ENCODE results near the gene BEST4.
"Not testable (repeated sequence)": the region's sequence is repeated elsewhere in the genome, so short reads cannot be mapped to it uniquely, and the experiment has no call there.

BEST4 gene

GRCh38 chr1:44766421-44766820, 21.5 kb downstream of the BEST4 start:
- H3K9me3 Mint-ChIP-seq; H3K4me3 Mint-ChIP-seq; H3K27me3 Mint-ChIP-seq; H3K4me1 Mint-ChIP-seq (ENCODE audit: low read depth in 2 of 2); H3K36me3 Mint-ChIP-seq (ENCODE audit: insufficient read depth); ATAC-seq (replicated peaks); H3K27ac Mint-ChIP-seq; DNase-seq: not testable (repeated sequence)

- H3K27ac Mint-ChIP-seq = no peak overlapping the region
- ATAC-seq (replicated peaks) (no peak), DNase-seq (no peak)
- peaks cover 2% of the 10 kb centered on the region for H3K36me3 Mint-ChIP-seq (ENCODE audit: insufficient read depth)
- no peaks in the 10 kb centered on the region for H3K27me3 Mint-ChIP-seq
- no peaks in the 10 kb centered on the region for H3K9me3 Mint-ChIP-seq
- H3K4me3 Mint-ChIP-seq = no peak overlapping the region
- H3K4me1 Mint-ChIP-seq (ENCODE audit: low read depth in 2 of 2) = peaks cover 0 to 4% of the 10 kb centered on the region in 2 donors
Observed at GRCh38 chr1:44760876-44761275, 27.1 kb downstream of the BEST4 start.

GRCh38 chr1:44759077-44759476, 28.9 kb downstream of the BEST4 start:
- Mint-ChIP-seq H3K4me3 (no peak overlapping the region), H3K36me3 (ENCODE audit: insufficient read depth) (peaks cover 2% of the 10 kb centered on the region), H3K27me3 (no peaks in the 10 kb centered on the region), H3K27ac (no peak overlapping the region), H3K9me3 (no peaks in the 10 kb centered on the region), H3K4me1 (ENCODE audit: low read depth in 2 of 2) (peaks cover 0 to 4% of the 10 kb centered on the region in 2 donors)
- no peak for DNase-seq
- no peak for ATAC-seq (replicated peaks)

GRCh38 chr1:44757420-44757819, 30.6 kb downstream of the BEST4 start:
- Mint-ChIP-seq H3K9me3 (no peaks in the 10 kb centered on the region), H3K27ac (peak overlapping the region; percentile 17 to 20), H3K4me1 (ENCODE audit: low read depth in 2 of 2) (peaks cover 0 to 4% of the 10 kb centered on the region in 2 donors), H3K27me3 (no peaks in the 10 kb centered on the region), H3K4me3 (no peak overlapping the region), H3K36me3 (ENCODE audit: insufficient read depth) (no peaks in the 10 kb centered on the region)
- DNase-seq = no peak
- ATAC-seq (replicated peaks) = no peak

GRCh38 chr1:44747878-44748277, 40.1 kb downstream of the BEST4 start:
- H3K27me3 Mint-ChIP-seq = no peaks in the 10 kb centered on the region
- no peak overlapping the region for H3K4me3 Mint-ChIP-seq
- H3K27ac Mint-ChIP-seq = no peak overlapping the region
- H3K9me3 Mint-ChIP-seq = no peaks in the 10 kb centered on the region
- ATAC-seq (replicated peaks) (no peak), DNase-seq (no peak)
- no peaks in the 10 kb centered on the region for H3K36me3 Mint-ChIP-seq (ENCODE audit: insufficient read depth)
- no peaks in the 10 kb centered on the region for H3K4me1 Mint-ChIP-seq (ENCODE audit: low read depth in 2 of 2)

- no peak for DNase-seq
- peaks cover 6% of the 10 kb centered on the region for H3K36me3 Mint-ChIP-seq (ENCODE audit: insufficient read depth)
- peaks cover 6 to 19% of the 10 kb centered on the region in 2 donors for H3K4me1 Mint-ChIP-seq (ENCODE audit: low read depth in 2 of 2)
- no peaks in the 10 kb centered on the region for H3K9me3 Mint-ChIP-seq
- H3K4me3 Mint-ChIP-seq = no peak overlapping the region
- ATAC-seq (replicated peaks) = no peak
- H3K27ac Mint-ChIP-seq = peak overlapping the region in 1 of 2 donors; percentile 33
- H3K27me3 Mint-ChIP-seq = no peaks in the 10 kb centered on the region
Observed at GRCh38 chr1:44743211-44743610, 44.8 kb downstream of the BEST4 start.

- H3K27ac Mint-ChIP-seq = peak overlapping the region; percentile 88 to 91
- H3K9me3 Mint-ChIP-seq = no peaks in the 10 kb centered on the region
- peak overlapping the region; percentile 87 to 89 for H3K4me3 Mint-ChIP-seq
- no peaks in the 10 kb centered on the region for H3K27me3 Mint-ChIP-seq
- ATAC-seq (replicated peaks) (no peak), DNase-seq (no peak)
- peaks cover 6 to 19% of the 10 kb centered on the region in 2 donors for H3K4me1 Mint-ChIP-seq (ENCODE audit: low read depth in 2 of 2)
- H3K36me3 Mint-ChIP-seq (ENCODE audit: insufficient read depth) = peaks cover 6% of the 10 kb centered on the region
Observed at GRCh38 chr1:44740179-44740617, 47.8 kb downstream of the BEST4 start.

- Mint-ChIP-seq H3K4me1 (ENCODE audit: low read depth in 2 of 2) (peaks cover 6 to 19% of the 10 kb centered on the region in 2 donors), H3K4me3 (peak within 1 kb of the TSS; percentile 87 to 89), H3K36me3 (ENCODE audit: insufficient read depth) (peaks cover 6% of the 10 kb centered on the region), H3K27me3 (no peaks in the 10 kb centered on the region), H3K9me3 (no peaks in the 10 kb centered on the region), H3K27ac (peak within 1 kb of the TSS; percentile 88 to 91)
- DNase-seq = peak; percentile 94 to 97 (median 96)
- ATAC-seq (replicated peaks) = peak; percentile 100
Observed at GRCh38 chr1:44739307-44740178, 48.4 kb downstream of the BEST4 start, which contains the start of gene KIF2C. Gene KIF2C, plus strand, starts transcription at chr1:44739837. Its CDS starts 96 bp downstream, at chr1:44739933.

- H3K4me1 Mint-ChIP-seq (ENCODE audit: low read depth in 2 of 2) = peaks cover 6 to 19% of the 10 kb centered on the region in 2 donors
- not testable (repeated sequence) for DNase-seq; H3K27me3 Mint-ChIP-seq; H3K9me3 Mint-ChIP-seq; H3K36me3 Mint-ChIP-seq (ENCODE audit: insufficient read depth)
- ATAC-seq (replicated peaks) = peak; percentile 4
- peak overlapping the region; percentile 88 to 91 for H3K27ac Mint-ChIP-seq
- peak overlapping the region; percentile 87 to 89 for H3K4me3 Mint-ChIP-seq
Observed at GRCh38 chr1:44738953-44739306, 49.0 kb downstream of the BEST4 start.

GRCh38 chr1:44735992-44736391, 52.0 kb downstream of the BEST4 start:
- H3K27me3 Mint-ChIP-seq = no peaks in the 10 kb centered on the region
- no peaks in the 10 kb centered on the region for H3K9me3 Mint-ChIP-seq
- no peak overlapping the region for H3K4me3 Mint-ChIP-seq
- ATAC-seq (replicated peaks) (no peak), DNase-seq (no peak)
- peaks cover 6 to 20% of the 10 kb centered on the region in 2 donors for H3K4me1 Mint-ChIP-seq (ENCODE audit: low read depth in 2 of 2)
- peaks cover 12% of the 10 kb centered on the region for H3K36me3 Mint-ChIP-seq (ENCODE audit: insufficient read depth)
- no peak overlapping the region for H3K27ac Mint-ChIP-seq

- Mint-ChIP-seq H3K4me1 (ENCODE audit: low read depth in 2 of 2) (peaks cover 4 to 11% of the 10 kb centered on the region in 2 donors), H3K27ac (no peak overlapping the region), H3K36me3 (ENCODE audit: insufficient read depth) (peaks cover 20% of the 10 kb centered on the region), H3K27me3 (no peaks in the 10 kb centered on the region), H3K4me3 (no peak overlapping the region), H3K9me3 (no peaks in the 10 kb centered on the region)
- no peak for ATAC-seq (replicated peaks)
- DNase-seq = no peak
Observed at GRCh38 chr1:44733784-44734183, 54.2 kb downstream of the BEST4 start.
